Measurements from ENCODE around the gene ALKAL2. TPM values are rescaled to one million over a fixed set of nuclear protein-coding genes. Genes with fewer than 3 reads are reported as not detected.
A peak's percentile ranks its signal among the peaks of the same experiment; 100 is the strongest.

The ALKAL2 gene
- total RNA-seq, 4 donors from 2014 or later: 4.8 TPM; not detected in 3

- no peak for DNase-seq
- H3K9me3 ChIP-seq: no peaks in the 10 kb centered on the region
- no peak overlapping the region for H3K4me3 ChIP-seq
- H3K27me3 ChIP-seq: no peaks in the 10 kb centered on the region
- intact Hi-C loops (cut with DNase I): no loop called here
- peaks cover 0 to 30% (median 0%) of the 10 kb centered on the region in 3 donors for H3K36me3 ChIP-seq
- H3K27ac ChIP-seq: no peak overlapping the region
- TF ChIP-seq CTCF (IDR thresholded peaks at IDR 0.05) (no peak), POLR2A (IDR thresholded peaks at IDR 0.05) (no peak)
- H3K4me1 ChIP-seq: peaks cover 0 to 66% (median 16%) of the 10 kb centered on the region in 3 donors
Measured at GRCh38 chr2:268323-268722, 19.6 kb downstream of the ALKAL2 start.

- Histone ChIP-seq H3K36me3 (peaks cover 0 to 3% (median 0%) of the 10 kb centered on the region in 3 donors), H3K27ac (peak within 1 kb of the TSS; percentile 88 to 95 (median 94)), H3K4me3 (peak within 1 kb of the TSS; percentile 73 to 90 (median 84)), H3K27me3 (no peaks in the 10 kb centered on the region), H3K9me3 (no peaks in the 10 kb centered on the region), H3K4me1 (peaks cover 0 to 84% (median 17%) of the 10 kb centered on the region in 3 donors)
- peak in 1 of 6 experiments; percentile 47 for TF ChIP-seq CTCF (IDR thresholded peaks at IDR 0.05)
- peak in 3 of 4 donors; percentile 73 to 91 (median 87) for TF ChIP-seq POLR2A (IDR thresholded peaks at IDR 0.05)
- whole genome bisulfite sequencing, 2 donors: 0 to 4% methylated on average over 2 to 4 of the region's 73 CpGs
- peak; percentile 46 for DNase-seq
- intact Hi-C loops (cut with DNase I): no loop called here
Measured at GRCh38 chr2:264493-265468, 23.1 kb downstream of the ALKAL2 start, which contains the start of gene ACP1. ACP1 (plus strand) TSS chr2:264947; CDS start chr2:264965, 18 bp downstream.

GRCh38 chr2:263774-264492 lies 24.0 kb downstream of the ALKAL2 start, which contains the start of gene SH3YL1:
SH3YL1 (minus strand) TSS chr2:264032; CDS start chr2:263984, 48 bp downstream.
- H3K4me3 ChIP-seq: peak within 1 kb of the TSS; percentile 73 to 90 (median 84)
- peaks cover 0 to 1% (median 0%) of the 10 kb centered on the region in 3 donors for H3K36me3 ChIP-seq
- peak within 1 kb of the TSS; percentile 88 to 95 (median 94) for H3K27ac ChIP-seq
- TF ChIP-seq CTCF (IDR thresholded peaks at IDR 0.05): no peak
- TF ChIP-seq POLR2A (IDR thresholded peaks at IDR 0.05): peak in 1 of 4 donors; percentile 62
- no peaks in the 10 kb centered on the region for H3K9me3 ChIP-seq
- H3K27me3 ChIP-seq: no peaks in the 10 kb centered on the region
- peaks cover 0 to 75% (median 17%) of the 10 kb centered on the region in 3 donors for H3K4me1 ChIP-seq
- intact Hi-C loops (cut with DNase I): no loop called here
- no peak for DNase-seq
- 0% methylated on average over 6 to 10 of the region's 77 CpGs for WGBS, 2 donors

- Histone ChIP-seq H3K4me1 (peaks cover 0 to 68% (median 17%) of the 10 kb centered on the region in 3 donors), H3K27me3 (no peaks in the 10 kb centered on the region), H3K27ac (peak overlapping the region; percentile 88 to 95 (median 94)), H3K36me3 (peaks cover 0 to 8% (median 0%) of the 10 kb centered on the region in 3 donors), H3K9me3 (no peaks in the 10 kb centered on the region), H3K4me3 (peak overlapping the region; percentile 73 to 90 (median 84))
- WGBS, 2 donors: 15 to 43% methylated on average over 9 to 36 of the region's 42 CpGs
- DNase-seq: no peak
- TF ChIP-seq CTCF (IDR thresholded peaks at IDR 0.05): no peak
- TF ChIP-seq POLR2A (IDR thresholded peaks at IDR 0.05): no peak
- intact Hi-C loops (cut with DNase I): no loop called here
Measured at GRCh38 chr2:263022-263738, 24.7 kb downstream of the ALKAL2 start.
